H7 (cell line): ENCODE results near the gene DOCK4. TPM values are rescaled to one million over a fixed set of nuclear protein-coding genes. Genes with fewer than 3 reads are reported as not detected.

Experiments
- DNase-seq: peaks from one replicate; pipeline ENCODE4 v3.0.0; 2012
- H3K27me3 ChIP-seq: 2 replicates; pipeline ENCODE4 v1.6.0; 2011; ENCODE audit warnings: mild to moderate bottlenecking, low read length; ENCODE audit not compliant: control insufficient read depth, insufficient read depth
- H3K36me3 ChIP-seq: replicated peaks from 2 replicates; pipeline ENCODE4 v1.5.1; 2011; ENCODE audit warnings: low read length; ENCODE audit not compliant: control insufficient read depth, insufficient read depth
- H3K4me3 ChIP-seq: 2 replicates; pipeline ENCODE4 v1.5.1; 2011; ENCODE audit warnings: low read depth, mild to moderate bottlenecking, control low read depth, low read length, moderate library complexity; ENCODE audit not compliant: insufficient read depth
- total RNA-seq: library from RNA; depleted of rRNA; stranded (reverse); fragments of >200 nt; shearing (Covaris generic); gene quantifications from 2 replicates; pipeline ENCODE4 v1.2.3, GENCODE V29; 2014

Gene DOCK4
- total RNA-seq, 1 experiment from 2014 or later: 16.1 TPM

DNA sequence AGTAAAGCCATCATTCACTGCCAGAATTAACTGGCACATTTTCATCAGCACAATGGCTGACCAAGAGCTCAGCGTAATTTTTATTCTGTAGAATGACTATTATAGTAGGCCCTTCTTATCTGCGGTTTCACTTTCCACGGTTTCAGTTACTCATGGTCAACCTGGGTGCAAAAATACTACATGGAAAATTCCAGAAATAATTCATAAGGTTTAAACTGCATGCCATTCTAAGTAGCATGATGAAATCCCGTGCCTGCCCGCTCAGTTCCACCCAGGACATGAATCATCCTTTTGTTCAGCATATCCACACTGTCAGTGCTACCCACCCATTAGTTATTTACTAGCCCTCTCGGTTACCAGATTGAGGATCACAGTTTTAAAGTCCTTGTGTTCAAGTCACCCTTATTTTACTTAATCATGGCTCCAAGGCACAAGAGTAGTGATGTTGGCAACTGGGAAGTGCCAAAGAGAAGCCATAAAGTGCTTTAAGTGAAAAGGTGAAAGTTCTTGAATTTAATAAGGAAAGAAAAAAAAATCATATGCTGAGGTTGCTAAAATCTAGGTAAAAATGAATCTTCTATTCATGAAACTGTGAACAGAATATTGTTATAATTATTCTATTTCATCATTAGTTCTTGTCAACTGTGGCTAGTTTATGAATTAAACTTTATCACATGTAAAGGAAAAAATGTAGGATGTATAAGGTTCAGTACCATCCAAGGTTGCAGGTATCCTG is 204.9 kb downstream of the DOCK4 start:
- DNase-seq: no peak
- H3K27me3 ChIP-seq: no peaks in the 10 kb centered on the region
- no peak overlapping the region for H3K4me3 ChIP-seq
- no peaks in the 10 kb centered on the region for H3K36me3 ChIP-seq

DNA sequence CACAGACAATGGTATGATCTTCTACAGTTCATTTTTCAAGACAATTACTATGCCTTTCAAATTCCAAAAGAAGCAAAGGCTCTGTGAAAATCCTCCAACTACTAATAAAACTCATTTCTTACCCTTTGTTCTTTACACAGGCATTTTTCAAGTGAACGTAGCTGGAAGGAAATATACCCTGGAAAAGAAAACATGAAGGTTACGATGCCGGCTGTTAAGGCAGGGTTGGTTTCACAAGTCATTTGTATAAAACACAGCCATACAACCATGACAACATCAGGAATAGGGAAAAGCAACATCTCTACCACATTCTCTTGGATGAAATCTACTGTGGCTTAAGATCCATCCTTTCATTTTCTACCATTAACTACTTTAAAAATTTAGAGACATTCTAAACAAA is 207.9 kb downstream of the DOCK4 start:
- Histone ChIP-seq H3K4me3 (no peak overlapping the region), H3K27me3 (no peaks in the 10 kb centered on the region), H3K36me3 (no peaks in the 10 kb centered on the region)
- DNase-seq: no peak

DNA sequence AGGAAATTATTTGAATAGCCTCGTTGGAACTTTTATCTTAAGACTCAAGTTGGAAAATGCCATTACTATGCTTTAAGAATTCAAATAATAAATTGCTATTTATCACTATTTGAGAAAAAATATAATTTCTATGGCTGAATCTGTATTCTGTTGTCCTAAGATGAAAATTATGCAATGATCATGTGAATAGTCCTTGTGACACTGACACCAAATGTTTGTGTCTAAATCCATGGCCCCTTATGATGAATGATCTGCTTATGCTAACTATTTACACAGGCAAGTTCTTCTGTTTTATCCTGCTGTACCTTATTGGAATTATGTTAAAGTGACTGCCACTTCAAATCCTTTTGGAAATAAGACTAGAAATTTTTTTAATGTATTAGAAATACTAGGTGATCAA is 208.7 kb downstream of the DOCK4 start:
- DNase-seq: no peak
- H3K36me3 ChIP-seq: no peaks in the 10 kb centered on the region
- no peak overlapping the region for H3K4me3 ChIP-seq
- H3K27me3 ChIP-seq: no peaks in the 10 kb centered on the region

DNA sequence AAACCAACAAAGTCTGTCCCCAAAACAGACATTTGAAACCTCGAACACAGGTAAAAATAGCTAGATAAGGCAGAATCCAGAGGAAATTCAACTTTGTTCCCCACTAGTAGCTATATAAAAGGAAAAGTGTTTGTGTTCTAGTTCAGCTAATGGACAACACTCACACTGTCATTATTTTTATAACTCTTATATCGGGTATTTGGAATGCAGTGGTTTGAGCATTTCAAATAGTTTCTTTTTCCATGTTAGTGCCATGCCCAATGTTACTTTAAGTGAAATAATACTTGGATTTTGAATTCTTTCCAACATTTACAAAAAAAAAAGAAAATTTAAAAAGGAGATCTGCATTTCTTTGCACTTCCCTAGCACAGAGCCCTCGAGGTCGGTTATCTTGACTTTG is 213.6 kb downstream of the DOCK4 start:
- no peak overlapping the region for H3K4me3 ChIP-seq
- no peak for DNase-seq
- H3K27me3 ChIP-seq: no peaks in the 10 kb centered on the region
- no peaks in the 10 kb centered on the region for H3K36me3 ChIP-seq

DNA sequence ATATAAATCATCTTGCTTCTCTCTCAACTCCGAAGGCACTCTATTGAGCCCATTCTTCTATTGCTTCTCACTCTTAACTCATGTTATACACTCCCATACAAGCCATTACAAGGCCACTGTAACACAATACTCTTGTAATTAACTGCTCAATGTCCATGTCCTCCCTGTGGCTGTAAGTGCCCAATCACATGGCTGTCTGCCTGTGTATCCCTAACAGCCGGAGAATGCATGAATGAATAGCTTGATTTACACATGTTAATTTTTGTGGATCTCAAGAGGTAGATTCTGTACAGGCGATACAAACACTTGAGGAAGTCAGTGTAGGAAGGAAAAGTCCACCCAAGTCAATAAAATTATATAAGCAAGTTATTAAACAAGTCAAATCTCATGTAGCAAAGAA is 215.6 kb downstream of the DOCK4 start:
- no peak overlapping the region for H3K4me3 ChIP-seq

DNA sequence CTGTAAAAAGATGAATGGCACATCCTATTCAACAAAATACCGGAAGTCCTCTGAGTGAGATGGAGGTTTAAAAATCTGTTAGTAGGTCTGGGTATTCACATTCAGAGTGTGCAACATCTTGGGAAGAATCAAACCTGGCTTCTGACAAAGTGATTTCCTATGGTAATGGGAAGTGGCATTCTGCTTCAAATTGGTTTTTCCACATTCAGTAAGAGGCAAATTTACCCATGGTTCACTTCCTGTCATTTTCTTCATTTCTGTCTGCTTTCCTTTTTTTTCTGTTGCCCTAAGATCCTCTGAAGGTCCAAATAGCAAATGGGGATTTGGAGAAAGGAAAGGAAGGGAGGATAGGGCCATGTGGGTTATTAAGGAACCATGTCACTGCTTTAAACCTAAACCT is 218.3 kb downstream of the DOCK4 start:
- Histone ChIP-seq H3K4me3 (no peak overlapping the region), H3K27me3 (no peaks in the 10 kb centered on the region), H3K36me3 (no peaks in the 10 kb centered on the region)
- no peak for DNase-seq

More for the DNA sequence above, 215.6 kb downstream of the DOCK4 start:
- H3K36me3 ChIP-seq: no peaks in the 10 kb centered on the region
- DNase-seq: no peak
- H3K27me3 ChIP-seq: no peaks in the 10 kb centered on the region

DNA sequence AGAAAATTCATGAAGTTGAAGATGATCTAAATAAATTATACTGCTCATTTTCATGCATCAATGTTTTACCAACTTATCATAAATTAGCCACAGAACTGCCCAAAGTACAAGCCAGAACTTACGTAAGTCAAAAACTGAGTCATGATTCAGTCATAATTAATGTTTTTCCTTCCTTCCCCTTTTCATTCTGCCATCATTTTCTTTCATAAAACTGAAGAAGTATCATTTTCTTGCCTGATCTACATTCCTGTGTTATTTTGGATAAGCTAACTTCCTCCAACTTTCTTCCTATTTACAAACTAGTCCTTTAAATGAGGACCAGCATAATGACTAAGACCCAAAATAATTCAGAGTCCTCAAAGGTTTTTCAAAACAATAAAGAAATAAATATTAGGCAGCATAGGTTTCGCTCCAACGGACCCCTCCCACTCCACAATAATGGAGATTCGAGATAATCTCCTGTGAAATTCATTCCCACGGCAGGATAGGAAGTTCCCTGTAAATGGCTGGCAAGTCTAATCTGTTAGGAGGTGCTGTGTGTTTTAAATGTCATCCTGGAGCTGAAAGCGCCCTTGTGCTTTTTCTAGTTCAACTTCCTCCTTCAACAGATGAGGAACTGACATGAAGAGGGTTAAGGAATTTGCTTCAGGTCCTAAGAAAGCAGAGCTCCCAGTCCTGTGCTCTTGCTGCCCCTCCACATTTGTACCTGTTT is 218.9 kb downstream of the DOCK4 start:
- Histone ChIP-seq H3K27me3 (no peaks in the 10 kb centered on the region), H3K36me3 (no peaks in the 10 kb centered on the region), H3K4me3 (no peak overlapping the region)
- DNase-seq: no peak

DNA sequence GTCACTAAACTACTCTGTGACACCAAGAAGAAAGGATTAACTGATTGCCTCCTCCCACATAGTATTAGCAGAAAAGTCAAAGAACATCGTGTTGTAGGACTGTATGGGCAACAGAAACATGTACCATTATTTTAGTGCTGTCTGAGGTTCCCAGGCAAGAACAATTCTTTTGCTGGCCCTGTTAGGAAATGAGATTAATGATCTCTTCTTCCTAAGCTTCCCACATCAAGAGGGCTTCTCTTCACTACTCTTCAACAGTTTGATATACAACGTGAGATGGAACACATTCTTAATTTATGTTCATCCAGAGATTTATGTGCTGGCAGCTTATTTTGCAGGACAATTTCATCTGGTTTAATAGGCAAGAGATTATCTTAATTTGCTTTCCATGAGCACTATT is 219.6 kb downstream of the DOCK4 start:
- Histone ChIP-seq H3K4me3 (no peak overlapping the region), H3K36me3 (no peaks in the 10 kb centered on the region), H3K27me3 (no peaks in the 10 kb centered on the region)
- DNase-seq: no peak

DNA sequence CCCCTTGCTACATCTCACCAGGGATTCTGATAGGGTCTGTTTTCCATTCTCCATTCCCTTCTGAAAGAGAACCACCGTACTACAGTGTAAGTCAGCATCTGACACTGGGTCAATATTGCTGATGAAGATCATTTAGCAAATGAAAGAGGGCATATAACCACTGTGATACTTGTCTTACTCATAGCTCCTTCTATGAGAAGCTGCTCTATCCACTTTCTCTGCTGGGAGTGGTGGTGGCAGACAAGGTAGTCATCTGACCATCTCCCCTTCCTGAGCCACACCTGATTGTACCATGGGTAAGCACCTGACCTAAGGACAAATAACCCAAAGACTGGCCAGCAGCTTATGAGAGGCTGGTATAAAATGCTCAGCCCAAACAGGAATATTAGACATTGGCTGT is 220.4 kb downstream of the DOCK4 start:
- DNase-seq: no peak
- H3K27me3 ChIP-seq: no peaks in the 10 kb centered on the region
- H3K36me3 ChIP-seq: no peaks in the 10 kb centered on the region
- no peak overlapping the region for H3K4me3 ChIP-seq

DNA sequence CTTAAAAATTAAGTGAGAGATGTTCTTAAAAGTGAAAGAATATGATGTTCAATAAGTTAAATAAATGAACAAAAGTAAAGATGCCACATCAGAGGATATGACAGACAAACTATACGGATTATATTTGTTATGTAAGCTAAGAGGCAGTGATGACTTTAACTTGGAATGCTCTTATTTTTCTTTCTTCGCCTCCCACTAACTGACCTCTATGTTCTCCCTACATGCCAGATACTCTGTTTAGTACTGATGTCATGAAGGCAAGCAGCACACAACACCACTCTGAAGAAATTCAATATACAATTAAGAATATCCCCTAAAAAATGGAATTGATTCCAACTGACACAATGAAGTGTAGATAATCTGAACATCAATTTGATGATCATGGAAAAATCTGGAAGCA is 223.4 kb downstream of the DOCK4 start:
- H3K36me3 ChIP-seq: no peaks in the 10 kb centered on the region
- no peak overlapping the region for H3K4me3 ChIP-seq
- no peak for DNase-seq
- H3K27me3 ChIP-seq: no peaks in the 10 kb centered on the region

DNA sequence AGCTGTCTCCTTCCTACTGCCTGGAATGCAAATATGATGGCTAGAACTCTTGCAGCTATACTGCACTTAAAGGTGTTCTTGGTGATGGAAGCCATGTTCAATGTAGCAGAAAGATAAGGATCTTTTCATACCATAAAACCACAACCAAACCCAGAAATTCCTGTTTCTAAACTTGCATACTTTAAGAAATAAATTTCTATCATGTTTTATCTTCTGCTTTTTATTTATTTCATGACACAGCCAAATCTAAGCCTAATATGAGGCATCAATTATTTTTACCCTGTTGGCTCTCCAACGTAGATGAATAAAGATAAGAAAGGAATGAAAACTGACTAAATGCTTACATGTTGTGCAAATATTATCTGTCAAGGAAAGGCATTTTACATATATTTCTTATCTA is 224.1 kb downstream of the DOCK4 start:
- DNase-seq: no peak
- Histone ChIP-seq H3K36me3 (no peaks in the 10 kb centered on the region), H3K4me3 (no peak overlapping the region), H3K27me3 (no peaks in the 10 kb centered on the region)

DNA sequence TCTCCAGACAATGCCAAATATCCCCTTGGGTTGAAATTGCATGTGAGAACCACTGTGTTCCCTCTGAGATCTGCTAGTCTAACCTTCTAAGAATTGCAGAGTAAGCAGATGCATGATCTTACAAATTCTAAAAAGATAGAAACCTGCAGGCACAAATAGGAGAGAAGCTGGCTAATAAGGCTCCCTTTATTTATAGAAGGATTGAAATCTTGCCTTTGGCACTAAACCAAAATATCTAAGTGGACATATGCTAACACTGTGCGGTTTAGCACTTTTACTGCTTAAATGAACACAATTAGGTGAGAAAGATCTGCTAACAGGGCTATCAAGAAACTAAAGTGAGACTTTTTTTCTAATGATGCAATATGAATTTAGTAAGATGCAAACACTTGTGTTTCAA is 225.5 kb downstream of the DOCK4 start:
- no peak overlapping the region for H3K4me3 ChIP-seq

DNA sequence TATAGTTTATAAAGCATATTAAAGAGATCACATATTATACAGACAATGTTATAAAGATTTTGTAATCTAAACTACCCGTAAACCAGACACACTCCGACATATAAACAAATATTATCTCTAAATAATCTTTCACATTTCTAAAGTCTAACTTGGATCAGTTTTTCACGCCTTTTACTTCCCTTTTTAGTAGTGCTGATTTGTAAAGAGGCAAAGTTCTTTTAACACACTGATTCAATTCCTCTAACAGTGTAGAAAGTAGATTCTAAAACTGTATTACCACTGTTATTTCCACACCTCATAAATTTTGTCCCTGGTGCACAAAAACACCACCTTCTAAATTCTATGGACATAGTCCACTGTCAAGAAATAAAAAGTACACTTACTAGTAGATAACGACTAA is 230.9 kb downstream of the DOCK4 start:
- no peak for DNase-seq
- Histone ChIP-seq H3K36me3 (peaks cover 1% of the 10 kb centered on the region; the same call in 1 of the 2 replicates), H3K4me3 (no peak overlapping the region), H3K27me3 (no peaks in the 10 kb centered on the region)

More for the DNA sequence above, 225.5 kb downstream of the DOCK4 start:
- Histone ChIP-seq H3K36me3 (no peaks in the 10 kb centered on the region; the same call in 1 of the 2 replicates), H3K27me3 (no peaks in the 10 kb centered on the region)
- no peak for DNase-seq

DNA sequence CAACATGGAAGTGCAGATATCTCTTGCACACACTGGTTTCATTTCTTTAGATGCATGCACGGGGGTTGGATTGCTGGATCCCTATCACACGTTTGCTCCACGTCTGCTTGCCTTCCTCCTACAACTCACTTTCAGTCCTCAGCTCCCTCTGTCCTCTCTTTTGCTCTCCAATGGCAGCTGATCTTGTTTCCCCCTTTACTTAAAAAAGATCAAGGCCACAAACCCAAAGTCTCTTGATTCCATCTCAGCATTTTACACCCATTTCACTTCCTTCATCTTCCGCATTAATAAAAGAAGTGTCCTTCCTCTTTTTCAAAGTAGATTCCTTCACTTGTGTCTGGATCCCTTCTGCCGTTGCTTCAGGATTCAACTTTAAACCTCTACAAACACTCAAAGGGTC is 245.2 kb downstream of the DOCK4 start:
- DNase-seq: no peak
- no peaks in the 10 kb centered on the region for H3K36me3 ChIP-seq

DNA sequence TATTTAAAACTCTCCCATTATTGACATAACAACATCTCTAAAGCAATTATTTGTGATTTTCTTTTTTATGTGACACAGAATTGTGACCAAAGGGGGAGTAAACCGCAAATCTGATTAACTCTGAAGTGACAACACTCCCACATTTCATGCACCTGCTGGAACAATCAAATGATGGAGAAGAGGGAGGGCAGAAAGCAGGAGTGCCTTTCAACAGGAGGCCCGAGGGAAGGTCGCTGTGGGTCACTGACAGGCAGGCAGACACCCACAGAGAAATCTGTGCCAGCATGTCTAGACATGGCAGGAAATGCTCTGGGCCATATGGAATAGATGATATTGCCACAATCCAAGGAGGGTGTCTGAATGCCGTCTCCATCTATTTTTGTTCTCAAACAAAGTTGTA is 247.3 kb downstream of the DOCK4 start:
- Histone ChIP-seq H3K36me3 (no peaks in the 10 kb centered on the region), H3K4me3 (no peak overlapping the region), H3K27me3 (no peaks in the 10 kb centered on the region)
- no peak for DNase-seq

More for the DNA sequence above, 245.2 kb downstream of the DOCK4 start:
- no peak overlapping the region for H3K4me3 ChIP-seq
- no peaks in the 10 kb centered on the region for H3K27me3 ChIP-seq
